ENCODE measurements around the gene MLX.

MLX gene

DNA sequence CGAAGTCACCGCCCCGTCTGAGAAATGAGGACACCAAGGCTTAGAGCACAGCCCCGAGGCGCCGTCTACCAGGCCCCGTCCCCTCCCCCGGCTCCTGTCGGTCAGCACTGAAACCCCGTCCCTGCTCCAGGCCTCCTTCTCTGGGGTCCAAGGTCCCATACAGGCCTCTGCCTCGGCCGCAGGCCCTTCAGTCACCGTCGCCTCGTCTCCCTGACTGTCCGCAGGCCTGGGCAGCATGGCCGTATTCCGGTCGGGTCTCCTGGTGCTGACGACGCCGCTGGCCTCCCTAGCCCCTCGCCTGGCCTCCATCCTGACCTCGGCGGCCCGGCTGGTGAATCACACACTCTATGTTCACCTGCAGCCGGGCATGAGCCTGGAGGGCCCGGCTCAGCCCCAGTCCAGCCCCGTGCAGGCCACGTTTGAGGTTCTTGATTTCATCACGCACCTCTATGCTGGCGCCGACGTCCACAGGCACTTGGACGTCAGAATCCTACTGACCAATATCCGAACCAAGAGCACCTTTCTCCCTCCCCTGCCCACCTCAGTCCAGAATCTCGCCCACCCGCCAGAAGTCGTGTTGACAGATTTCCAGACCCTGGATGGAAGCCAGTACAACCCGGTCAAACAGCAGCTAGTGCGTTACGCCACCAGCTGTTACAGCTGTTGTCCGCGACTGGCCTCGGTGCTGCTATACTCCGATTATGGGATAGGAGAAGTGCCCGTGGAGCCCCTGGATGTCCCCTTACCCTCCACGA, 4.3 kb upstream of the MLX start:
- TF ChIP-seq, protein P1, sequence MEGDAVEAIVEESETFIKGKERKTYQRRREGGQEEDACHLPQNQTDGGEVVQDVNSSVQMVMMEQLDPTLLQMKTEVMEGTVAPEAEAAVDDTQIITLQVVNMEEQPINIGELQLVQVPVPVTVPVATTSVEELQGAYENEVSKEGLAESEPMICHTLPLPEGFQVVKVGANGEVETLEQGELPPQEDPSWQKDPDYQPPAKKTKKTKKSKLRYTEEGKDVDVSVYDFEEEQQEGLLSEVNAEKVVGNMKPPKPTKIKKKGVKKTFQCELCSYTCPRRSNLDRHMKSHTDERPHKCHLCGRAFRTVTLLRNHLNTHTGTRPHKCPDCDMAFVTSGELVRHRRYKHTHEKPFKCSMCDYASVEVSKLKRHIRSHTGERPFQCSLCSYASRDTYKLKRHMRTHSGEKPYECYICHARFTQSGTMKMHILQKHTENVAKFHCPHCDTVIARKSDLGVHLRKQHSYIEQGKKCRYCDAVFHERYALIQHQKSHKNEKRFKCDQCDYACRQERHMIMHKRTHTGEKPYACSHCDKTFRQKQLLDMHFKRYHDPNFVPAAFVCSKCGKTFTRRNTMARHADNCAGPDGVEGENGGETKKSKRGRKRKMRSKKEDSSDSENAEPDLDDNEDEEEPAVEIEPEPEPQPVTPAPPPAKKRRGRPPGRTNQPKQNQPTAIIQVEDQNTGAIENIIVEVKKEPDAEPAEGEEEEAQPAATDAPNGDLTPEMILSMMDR (IDR thresholded peaks at IDR 0.05; ENCODE audit: low read depth, low read length): no peak
- TF ChIP-seq, protein P2, sequence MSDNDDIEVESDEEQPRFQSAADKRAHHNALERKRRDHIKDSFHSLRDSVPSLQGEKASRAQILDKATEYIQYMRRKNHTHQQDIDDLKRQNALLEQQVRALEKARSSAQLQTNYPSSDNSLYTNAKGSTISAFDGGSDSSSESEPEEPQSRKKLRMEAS (IDR thresholded peaks at IDR 0.05; ENCODE audit: low read depth, low read length): peak; percentile 3; the same call in 1 of the 2 replicates
- no peak for TF ChIP-seq POLR2A (IDR thresholded peaks at IDR 0.05; ENCODE audit: extremely low read depth, insufficient read length)
- no peak for TF ChIP-seq MYC (IDR thresholded peaks at IDR 0.05; ENCODE audit: low read depth, low read length)
- DNase-seq (ENCODE audit: low read depth): peak; percentile 61
- H3K4me3 ChIP-seq (ENCODE audit: low read depth, low read length): peak overlapping the region; percentile 94

DNA sequence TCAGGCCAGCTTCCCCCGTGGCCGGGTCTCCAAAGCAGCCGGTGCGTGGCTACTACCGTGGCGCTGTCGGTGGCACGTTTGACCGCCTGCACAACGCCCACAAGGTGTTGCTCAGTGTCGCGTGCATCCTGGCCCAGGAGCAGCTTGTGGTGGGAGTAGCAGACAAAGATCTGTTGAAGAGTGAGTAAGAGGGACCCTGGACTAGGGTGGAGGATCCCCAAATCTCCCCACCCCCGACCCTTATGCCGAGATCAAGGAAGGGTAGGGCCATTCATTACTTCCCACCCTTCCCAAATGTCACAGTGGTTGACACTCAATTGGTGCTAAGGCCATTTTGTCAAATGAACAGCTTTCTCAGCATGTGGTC, 3.8 kb upstream of the MLX start:
- TF ChIP-seq POLR2A (IDR thresholded peaks at IDR 0.05; ENCODE audit: extremely low read depth, insufficient read length) (no peak), MYC (IDR thresholded peaks at IDR 0.05; ENCODE audit: low read depth, low read length) (no peak)
- TF ChIP-seq, protein P2 (IDR thresholded peaks at IDR 0.05; ENCODE audit: low read depth, low read length): no peak
- TF ChIP-seq, protein P1 (IDR thresholded peaks at IDR 0.05; ENCODE audit: low read depth, low read length): no peak

DNA sequence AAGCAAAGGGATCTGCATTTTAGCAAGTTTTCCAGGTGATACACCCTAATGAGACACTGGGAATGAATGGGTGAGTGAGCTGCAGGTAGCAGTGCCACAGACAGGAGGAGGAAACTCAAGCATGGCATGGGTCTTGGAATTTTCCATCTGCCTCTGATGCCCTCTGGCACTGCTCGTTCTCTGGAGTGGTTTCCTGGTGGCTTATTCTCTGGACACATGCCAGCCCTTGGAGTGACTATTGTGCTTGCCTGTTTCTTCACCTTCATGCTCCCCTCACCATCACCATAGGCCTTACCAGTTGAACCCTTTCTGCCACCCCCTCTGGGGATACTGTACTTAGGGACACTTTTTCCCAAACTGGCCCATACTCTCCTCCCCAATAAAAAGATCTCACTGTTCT, 3.4 kb upstream of the MLX start:
- peak overlapping the region; percentile 94 for H3K4me3 ChIP-seq (ENCODE audit: low read depth, low read length)
- DNase-seq (ENCODE audit: low read depth): no peak

More for the DNA sequence above, 3.8 kb upstream of the MLX start:
- DNase-seq (ENCODE audit: low read depth): peak; percentile 61
- H3K4me3 ChIP-seq (ENCODE audit: low read depth, low read length): peak overlapping the region; percentile 94

DNA sequence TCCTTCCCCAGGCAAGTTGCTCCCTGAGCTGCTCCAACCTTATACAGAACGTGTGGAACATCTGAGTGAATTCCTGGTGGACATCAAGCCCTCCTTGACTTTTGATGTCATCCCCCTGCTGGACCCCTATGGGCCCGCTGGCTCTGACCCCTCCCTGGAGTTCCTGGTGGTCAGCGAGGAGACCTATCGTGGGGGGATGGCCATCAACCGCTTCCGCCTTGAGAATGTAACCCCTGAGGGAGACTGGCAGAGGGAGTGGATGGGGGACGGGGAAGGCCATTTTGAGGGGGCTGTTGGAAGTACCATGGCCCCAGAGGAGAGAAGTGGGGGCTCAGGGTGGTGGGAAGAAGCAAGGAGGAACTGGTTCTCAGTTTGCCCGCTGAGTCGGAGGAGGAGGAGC, 3.0 kb upstream of the MLX start:
- peak; percentile 43 for DNase-seq (ENCODE audit: low read depth)
- H3K4me3 ChIP-seq (ENCODE audit: low read depth, low read length): peak overlapping the region; percentile 94
- TF ChIP-seq, protein P2 (IDR thresholded peaks at IDR 0.05; ENCODE audit: low read depth, low read length): no peak
- no peak for TF ChIP-seq MYC (IDR thresholded peaks at IDR 0.05; ENCODE audit: low read depth, low read length)
- TF ChIP-seq POLR2A (IDR thresholded peaks at IDR 0.05; ENCODE audit: extremely low read depth, insufficient read length): no peak
- TF ChIP-seq, protein P1 (IDR thresholded peaks at IDR 0.05; ENCODE audit: low read depth, low read length): no peak

More for the DNA sequence above, 3.4 kb upstream of the MLX start:
- TF ChIP-seq, protein P1 (IDR thresholded peaks at IDR 0.05; ENCODE audit: low read depth, low read length): no peak
- TF ChIP-seq POLR2A (IDR thresholded peaks at IDR 0.05; ENCODE audit: extremely low read depth, insufficient read length): no peak
- no peak for TF ChIP-seq MYC (IDR thresholded peaks at IDR 0.05; ENCODE audit: low read depth, low read length)
- TF ChIP-seq, protein P2 (IDR thresholded peaks at IDR 0.05; ENCODE audit: low read depth, low read length): no peak

DNA sequence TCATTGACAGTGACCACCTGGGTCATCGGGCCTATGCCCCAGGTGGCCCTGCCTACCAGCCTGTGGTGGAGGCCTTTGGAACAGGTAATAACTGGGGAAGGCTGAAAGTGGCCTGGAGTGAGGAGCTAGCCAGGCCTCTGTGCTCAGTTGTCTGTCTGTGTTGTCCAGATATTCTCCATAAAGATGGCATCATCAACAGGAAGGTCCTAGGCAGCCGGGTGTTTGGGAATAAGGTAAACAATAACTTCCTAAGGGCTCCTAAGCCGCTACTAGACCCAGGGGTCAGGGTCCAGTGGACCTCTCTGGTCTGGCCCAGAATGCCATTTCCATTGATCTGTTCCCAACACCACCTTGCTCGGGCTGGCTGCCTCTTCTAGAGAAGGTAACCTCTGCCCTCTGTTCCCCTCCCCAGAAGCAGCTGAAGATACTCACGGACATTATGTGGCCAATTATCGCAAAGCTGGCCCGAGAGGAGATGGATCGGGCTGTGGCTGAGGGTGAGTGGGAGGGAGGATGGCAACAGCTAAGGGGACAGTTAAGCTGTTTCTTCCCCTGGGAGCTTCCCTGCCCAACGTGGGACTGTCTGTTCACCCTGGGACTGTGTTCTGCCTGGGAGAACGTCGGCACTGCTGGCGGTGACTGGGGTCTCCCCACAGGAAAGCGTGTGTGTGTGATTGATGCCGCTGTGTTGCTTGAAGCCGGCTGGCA, 1.9 kb upstream of the MLX start:
- TF ChIP-seq, protein P1 (IDR thresholded peaks at IDR 0.05; ENCODE audit: low read depth, low read length): no peak
- TF ChIP-seq POLR2A (IDR thresholded peaks at IDR 0.05; ENCODE audit: extremely low read depth, insufficient read length) (no peak), MYC (IDR thresholded peaks at IDR 0.05; ENCODE audit: low read depth, low read length) (no peak)
- TF ChIP-seq, protein P2 (IDR thresholded peaks at IDR 0.05; ENCODE audit: low read depth, low read length): no peak
- H3K4me3 ChIP-seq (ENCODE audit: low read depth, low read length): no peak overlapping the region
- no peak for DNase-seq (ENCODE audit: low read depth)

All from NB4 (cell line).